ENCODE results near the gene HBS1L. TPM values are rescaled to one million over a fixed set of nuclear protein-coding genes. Genes with fewer than 3 reads are reported as not detected.

Gene HBS1L
- polyA plus RNA-seq, 1 donor from 2014 or later: 103 TPM

DNA sequence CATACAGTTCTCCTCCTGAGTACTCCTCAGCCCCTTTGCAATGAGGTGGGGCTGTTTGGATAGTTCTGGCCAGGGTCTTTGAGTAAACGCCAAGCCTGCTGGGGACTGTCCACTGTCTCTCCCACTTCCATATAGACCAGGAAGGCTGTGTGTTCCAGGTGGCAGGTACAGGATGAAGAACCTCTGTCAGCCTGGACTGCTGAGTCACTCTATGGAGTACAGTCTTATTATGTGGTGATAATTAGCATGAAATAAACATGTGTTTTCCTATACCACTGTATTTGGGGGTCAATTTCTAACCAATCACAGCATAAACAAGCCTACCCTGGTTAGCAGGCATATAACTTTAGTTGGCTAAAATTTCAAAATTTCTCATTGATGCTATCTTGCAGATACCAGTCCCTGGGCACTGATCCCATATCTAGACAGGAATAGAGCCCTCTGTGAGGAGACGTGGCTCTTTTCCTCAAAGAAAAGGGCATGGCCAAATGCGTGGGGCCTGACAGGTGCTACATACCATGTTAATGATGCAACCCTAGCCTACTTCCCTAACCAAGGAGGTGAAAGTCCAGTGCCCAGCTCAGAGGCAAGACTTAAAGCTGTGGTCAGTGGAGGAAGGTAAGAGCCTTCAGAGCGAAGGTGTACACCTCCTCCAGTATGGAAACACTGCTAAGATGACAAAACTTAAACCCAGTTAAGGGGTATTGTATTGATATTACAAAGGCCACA lies 100.2 kb downstream of the HBS1L start:
- H3K79me2 ChIP-seq (replicated peaks; ENCODE audit: insufficient read depth, low read length): no peaks in the 10 kb centered on the region
- no peak overlapping the region for H2AFZ ChIP-seq (ENCODE audit: low read depth, low read length)
- no peaks in the 10 kb centered on the region for H3F3A ChIP-seq (ENCODE audit: insufficient read depth, low read length, poor library complexity, severe bottlenecking)
- H3K9me2 ChIP-seq (ENCODE audit: insufficient read depth, low read length): no peaks in the 10 kb centered on the region
- H3K9me3 ChIP-seq (ENCODE audit: low read length): peaks cover 8% of the 10 kb centered on the region
- H3K27me3 ChIP-seq (ENCODE audit: insufficient read depth, low read depth, low read length): no peaks in the 10 kb centered on the region
- H3K4me2 ChIP-seq (ENCODE audit: low read length): no peak overlapping the region
- no peaks in the 10 kb centered on the region for H4K20me1 ChIP-seq (ENCODE audit: insufficient read depth)
- TF ChIP-seq EP300 (conservative IDR thresholded peaks at IDR 0.05; ENCODE audit: poor library complexity, severe bottlenecking): no peak
- no peak for TF ChIP-seq REST (IDR thresholded peaks at IDR 0.05; ENCODE audit: borderline replicate concordance)
- TF ChIP-seq TAF1 (IDR thresholded peaks at IDR 0.05; ENCODE audit: low read depth): no peak
- no peak for TF ChIP-seq EZH2 (IDR thresholded peaks at IDR 0.05; ENCODE audit: borderline replicate concordance, insufficient read depth, low read length, poor library complexity, severe bottlenecking)
- TF ChIP-seq SMC3 (conservative IDR thresholded peaks at IDR 0.05; ENCODE audit: poor library complexity): no peak
- no peak overlapping the region for H3K27ac ChIP-seq (ENCODE audit: low read length)
- no peak overlapping the region for H3K4me3 ChIP-seq (ENCODE audit: low read length)
- peaks cover 8% of the 10 kb centered on the region for H3K36me3 ChIP-seq (ENCODE audit: insufficient read depth, low read length)
- no peak overlapping the region for H3K9ac ChIP-seq (ENCODE audit: low read length)

DNA sequence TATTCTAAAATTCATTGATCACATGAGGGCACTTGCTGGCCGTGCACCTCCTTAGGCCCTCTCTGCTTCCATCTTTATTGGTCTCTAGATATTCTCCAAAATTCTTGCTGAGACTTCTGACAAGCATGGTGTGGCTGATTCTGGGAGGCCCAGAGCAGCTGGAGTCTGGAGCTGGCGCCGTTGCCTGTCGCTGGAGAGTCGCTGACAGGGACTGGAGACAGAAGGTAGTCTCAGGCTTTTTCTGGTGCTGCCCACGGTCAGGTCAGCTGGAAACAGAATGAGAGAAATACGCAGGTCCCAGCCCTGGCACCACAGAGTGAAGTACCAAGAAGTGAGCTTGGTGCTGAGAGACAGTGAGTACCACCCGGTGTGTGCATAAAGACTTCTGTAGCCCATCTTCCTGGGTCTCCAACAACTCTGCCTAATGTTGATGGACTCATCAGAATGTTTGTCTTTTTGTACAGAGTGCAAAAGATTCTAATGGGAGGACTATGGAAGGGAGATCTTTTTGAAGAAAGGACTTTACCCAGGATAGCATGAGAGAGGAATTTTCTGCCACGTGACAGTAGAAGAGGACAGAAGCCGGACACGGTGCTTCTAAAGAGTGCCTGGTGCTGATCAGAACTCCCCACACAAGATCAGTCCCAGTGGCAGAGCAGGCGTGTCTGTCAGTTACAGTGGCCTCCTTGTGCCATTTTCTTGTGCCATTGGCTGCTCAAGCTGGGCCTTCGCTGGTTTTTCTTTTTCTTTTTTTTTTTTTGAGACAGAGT lies 102.9 kb downstream of the HBS1L start:
- H3K36me3 ChIP-seq (ENCODE audit: insufficient read depth, low read length): no peaks in the 10 kb centered on the region
- no peak overlapping the region for H3K9ac ChIP-seq (ENCODE audit: low read length)
- no peaks in the 10 kb centered on the region for H3K9me3 ChIP-seq (ENCODE audit: low read length)
- no peaks in the 10 kb centered on the region for H4K20me1 ChIP-seq (ENCODE audit: insufficient read depth)
- H3K4me2 ChIP-seq (ENCODE audit: low read length): no peak overlapping the region
- TF ChIP-seq REST (IDR thresholded peaks at IDR 0.05; ENCODE audit: borderline replicate concordance) (no peak), RAD21 (conservative IDR thresholded peaks at IDR 0.05) (no peak), SMC3 (conservative IDR thresholded peaks at IDR 0.05; ENCODE audit: poor library complexity) (no peak), POLR2AphosphoS5 (IDR thresholded peaks at IDR 0.05) (no peak), TAF1 (IDR thresholded peaks at IDR 0.05; ENCODE audit: low read depth) (no peak), EP300 (conservative IDR thresholded peaks at IDR 0.05; ENCODE audit: poor library complexity, severe bottlenecking) (no peak), MXI1 (conservative IDR thresholded peaks at IDR 0.05; ENCODE audit: poor library complexity, severe bottlenecking) (no peak), EZH2 (IDR thresholded peaks at IDR 0.05; ENCODE audit: borderline replicate concordance, insufficient read depth, low read length, poor library complexity, severe bottlenecking) (no peak)
- TF ChIP-seq, protein P1, sequence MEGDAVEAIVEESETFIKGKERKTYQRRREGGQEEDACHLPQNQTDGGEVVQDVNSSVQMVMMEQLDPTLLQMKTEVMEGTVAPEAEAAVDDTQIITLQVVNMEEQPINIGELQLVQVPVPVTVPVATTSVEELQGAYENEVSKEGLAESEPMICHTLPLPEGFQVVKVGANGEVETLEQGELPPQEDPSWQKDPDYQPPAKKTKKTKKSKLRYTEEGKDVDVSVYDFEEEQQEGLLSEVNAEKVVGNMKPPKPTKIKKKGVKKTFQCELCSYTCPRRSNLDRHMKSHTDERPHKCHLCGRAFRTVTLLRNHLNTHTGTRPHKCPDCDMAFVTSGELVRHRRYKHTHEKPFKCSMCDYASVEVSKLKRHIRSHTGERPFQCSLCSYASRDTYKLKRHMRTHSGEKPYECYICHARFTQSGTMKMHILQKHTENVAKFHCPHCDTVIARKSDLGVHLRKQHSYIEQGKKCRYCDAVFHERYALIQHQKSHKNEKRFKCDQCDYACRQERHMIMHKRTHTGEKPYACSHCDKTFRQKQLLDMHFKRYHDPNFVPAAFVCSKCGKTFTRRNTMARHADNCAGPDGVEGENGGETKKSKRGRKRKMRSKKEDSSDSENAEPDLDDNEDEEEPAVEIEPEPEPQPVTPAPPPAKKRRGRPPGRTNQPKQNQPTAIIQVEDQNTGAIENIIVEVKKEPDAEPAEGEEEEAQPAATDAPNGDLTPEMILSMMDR (IDR thresholded peaks at IDR 0.05; ENCODE audit: poor library complexity, severe bottlenecking): no peak
- H3K79me2 ChIP-seq (replicated peaks; ENCODE audit: insufficient read depth, low read length): no peaks in the 10 kb centered on the region
- H3K4me3 ChIP-seq (ENCODE audit: low read length): no peak overlapping the region
- H3K27me3 ChIP-seq (ENCODE audit: insufficient read depth, low read depth, low read length): no peaks in the 10 kb centered on the region
- no peak overlapping the region for H3K27ac ChIP-seq (ENCODE audit: low read length)
- H2AFZ ChIP-seq (ENCODE audit: low read depth, low read length): no peak overlapping the region
- no peaks in the 10 kb centered on the region for H3K9me2 ChIP-seq (ENCODE audit: insufficient read depth, low read length)
- no peaks in the 10 kb centered on the region for H3F3A ChIP-seq (ENCODE audit: insufficient read depth, low read length, poor library complexity, severe bottlenecking)
